Measurements from ENCODE around the gene KLHDC10.

GRCh38 chr7:130146693-130147405 lies 76.5 kb downstream of the KLHDC10 start:
- TF ChIP-seq POLR2A (IDR thresholded peaks at IDR 0.05) (no peak), POLR2AphosphoS5 (IDR thresholded peaks at IDR 0.05; ENCODE audit: insufficient read depth in 1 of 2, low read depth in 1 of 2) (no peak)
- TF ChIP-seq, protein P1, sequence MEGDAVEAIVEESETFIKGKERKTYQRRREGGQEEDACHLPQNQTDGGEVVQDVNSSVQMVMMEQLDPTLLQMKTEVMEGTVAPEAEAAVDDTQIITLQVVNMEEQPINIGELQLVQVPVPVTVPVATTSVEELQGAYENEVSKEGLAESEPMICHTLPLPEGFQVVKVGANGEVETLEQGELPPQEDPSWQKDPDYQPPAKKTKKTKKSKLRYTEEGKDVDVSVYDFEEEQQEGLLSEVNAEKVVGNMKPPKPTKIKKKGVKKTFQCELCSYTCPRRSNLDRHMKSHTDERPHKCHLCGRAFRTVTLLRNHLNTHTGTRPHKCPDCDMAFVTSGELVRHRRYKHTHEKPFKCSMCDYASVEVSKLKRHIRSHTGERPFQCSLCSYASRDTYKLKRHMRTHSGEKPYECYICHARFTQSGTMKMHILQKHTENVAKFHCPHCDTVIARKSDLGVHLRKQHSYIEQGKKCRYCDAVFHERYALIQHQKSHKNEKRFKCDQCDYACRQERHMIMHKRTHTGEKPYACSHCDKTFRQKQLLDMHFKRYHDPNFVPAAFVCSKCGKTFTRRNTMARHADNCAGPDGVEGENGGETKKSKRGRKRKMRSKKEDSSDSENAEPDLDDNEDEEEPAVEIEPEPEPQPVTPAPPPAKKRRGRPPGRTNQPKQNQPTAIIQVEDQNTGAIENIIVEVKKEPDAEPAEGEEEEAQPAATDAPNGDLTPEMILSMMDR (IDR thresholded peaks at IDR 0.05): no peak

All from vagina (tissue), 2 donors.